Measurements from ENCODE around the gene ALB. TPM values are rescaled to one million over a fixed set of nuclear protein-coding genes. Genes with fewer than 3 reads are reported as not detected.

The ALB gene
- total RNA-seq, 1 donor, result not detected

- Histone ChIP-seq H3K27me3 (ENCODE audit: insufficient read depth, low read length) (peaks cover 26% of the 10 kb centered on the region), H3K4me2 (ENCODE audit: insufficient read depth, low read length) (no peak overlapping the region), H4K20me1 (ENCODE audit: insufficient read depth, low read length) (no peaks in the 10 kb centered on the region), H2AFZ (ENCODE audit: low read length) (no peak overlapping the region), H3K4me3 (ENCODE audit: insufficient read depth, low read length) (no peak overlapping the region), H3K27ac (ENCODE audit: low read depth, low read length) (no peak overlapping the region), H3K9me3 (ENCODE audit: low read depth, low read length) (no peaks in the 10 kb centered on the region), H3K79me2 (ENCODE audit: insufficient read depth, low read length) (no peaks in the 10 kb centered on the region), H3K4me1 (ENCODE audit: insufficient read depth, low read length) (no peaks in the 10 kb centered on the region), H3K36me3 (ENCODE audit: insufficient read depth, low read length) (no peaks in the 10 kb centered on the region)
- TF ChIP-seq CTCF (IDR thresholded peaks at IDR 0.05; ENCODE audit: extremely low read depth, low read depth, low read length), result no peak
- no peak for DNase-seq (ENCODE audit: insufficient read length, low spot score, missing footprints)
Measured at GRCh38 chr4:73429118-73429517, 25.0 kb downstream of the ALB start.

GRCh38 chr4:73429826-73430587 lies 25.9 kb downstream of the ALB start:
- H3K9me3 ChIP-seq (ENCODE audit: low read depth, low read length), result no peaks in the 10 kb centered on the region
- TF ChIP-seq CTCF (IDR thresholded peaks at IDR 0.05; ENCODE audit: extremely low read depth, low read depth, low read length), result no peak
- DNase-seq (ENCODE audit: insufficient read length, low spot score, missing footprints), result no peak

GRCh38 chr4:73431813-73432168 lies 27.7 kb downstream of the ALB start:
- peaks cover 29% of the 10 kb centered on the region for H3K27me3 ChIP-seq (ENCODE audit: insufficient read depth, low read length)
- H3K27ac ChIP-seq (ENCODE audit: low read depth, low read length), result no peak overlapping the region
- no peak overlapping the region for H3K4me2 ChIP-seq (ENCODE audit: insufficient read depth, low read length)
- H3K4me3 ChIP-seq (ENCODE audit: insufficient read depth, low read length), result no peak overlapping the region
- H3K9me3 ChIP-seq (ENCODE audit: low read depth, low read length), result no peaks in the 10 kb centered on the region
- no peaks in the 10 kb centered on the region for H3K79me2 ChIP-seq (ENCODE audit: insufficient read depth, low read length)
- TF ChIP-seq CTCF (IDR thresholded peaks at IDR 0.05; ENCODE audit: extremely low read depth, low read depth, low read length), result no peak
- no peak for DNase-seq (ENCODE audit: insufficient read length, low spot score, missing footprints)
- H4K20me1 ChIP-seq (ENCODE audit: insufficient read depth, low read length), result no peaks in the 10 kb centered on the region
- no peaks in the 10 kb centered on the region for H3K4me1 ChIP-seq (ENCODE audit: insufficient read depth, low read length)
- H2AFZ ChIP-seq (ENCODE audit: low read length), result no peak overlapping the region
- no peaks in the 10 kb centered on the region for H3K36me3 ChIP-seq (ENCODE audit: insufficient read depth, low read length)

More at GRCh38 chr4:73429826-73430587, 25.9 kb downstream of the ALB start:
- Histone ChIP-seq H3K79me2 (ENCODE audit: insufficient read depth, low read length) (no peaks in the 10 kb centered on the region), H3K4me2 (ENCODE audit: insufficient read depth, low read length) (no peak overlapping the region), H3K4me3 (ENCODE audit: insufficient read depth, low read length) (no peak overlapping the region), H3K27ac (ENCODE audit: low read depth, low read length) (no peak overlapping the region), H3K4me1 (ENCODE audit: insufficient read depth, low read length) (no peaks in the 10 kb centered on the region), H3K36me3 (ENCODE audit: insufficient read depth, low read length) (no peaks in the 10 kb centered on the region), H4K20me1 (ENCODE audit: insufficient read depth, low read length) (no peaks in the 10 kb centered on the region), H3K27me3 (ENCODE audit: insufficient read depth, low read length) (peaks cover 26% of the 10 kb centered on the region), H2AFZ (ENCODE audit: low read length) (no peak overlapping the region)

- DNase-seq (ENCODE audit: insufficient read length, low spot score, missing footprints), result no peak
- Histone ChIP-seq H3K27ac (ENCODE audit: low read depth, low read length) (no peak overlapping the region), H3K79me2 (ENCODE audit: insufficient read depth, low read length) (no peaks in the 10 kb centered on the region), H3K27me3 (ENCODE audit: insufficient read depth, low read length) (peaks cover 29% of the 10 kb centered on the region), H3K4me1 (ENCODE audit: insufficient read depth, low read length) (no peaks in the 10 kb centered on the region), H3K9me3 (ENCODE audit: low read depth, low read length) (no peaks in the 10 kb centered on the region), H4K20me1 (ENCODE audit: insufficient read depth, low read length) (no peaks in the 10 kb centered on the region), H3K36me3 (ENCODE audit: insufficient read depth, low read length) (no peaks in the 10 kb centered on the region), H3K4me3 (ENCODE audit: insufficient read depth, low read length) (no peak overlapping the region), H2AFZ (ENCODE audit: low read length) (no peak overlapping the region), H3K4me2 (ENCODE audit: insufficient read depth, low read length) (no peak overlapping the region)
- no peak for TF ChIP-seq CTCF (IDR thresholded peaks at IDR 0.05; ENCODE audit: extremely low read depth, low read depth, low read length)
Measured at GRCh38 chr4:73432169-73433000, 28.3 kb downstream of the ALB start.
